Measurements from ENCODE around the gene CCDC77.
"Not testable (repeated sequence)": the region's sequence is repeated elsewhere in the genome, so short reads cannot be mapped to it uniquely, and the experiment has no call there.

CCDC77 gene

GRCh38 chr12:401235-402028, at the start of gene CCDC77:
CCDC77 (plus strand) TSS chr12:401644; CDS start chr12:409384, 7,740 bp downstream.
- peak; percentile 89 for DNase-seq (ENCODE audit: low read depth, low spot score)

- no peak for DNase-seq (ENCODE audit: low read depth, low spot score)
Observed at GRCh38 chr12:356276-356988, 45.0 kb upstream of the CCDC77 start.

- DNase-seq (ENCODE audit: low read depth, low spot score) = no peak
Observed at GRCh38 chr12:359091-359490, 42.4 kb upstream of the CCDC77 start.

GRCh38 chr12:366820-367219, 34.6 kb upstream of the CCDC77 start:
- no peak for DNase-seq (ENCODE audit: low read depth, low spot score)

- no peak for DNase-seq (ENCODE audit: low read depth, low spot score)
Observed at GRCh38 chr12:367972-368371, 33.5 kb upstream of the CCDC77 start.

- DNase-seq (ENCODE audit: low read depth, low spot score) = not testable (repeated sequence)
Observed at GRCh38 chr12:370739-371485, 30.5 kb upstream of the CCDC77 start.

GRCh38 chr12:386651-387050, 14.8 kb upstream of the CCDC77 start:
- no peak for DNase-seq (ENCODE audit: low read depth, low spot score)

GRCh38 chr12:388012-388411, 13.4 kb upstream of the CCDC77 start:
- DNase-seq (ENCODE audit: low read depth, low spot score) = no peak

GRCh38 chr12:388541-389141, 12.8 kb upstream of the CCDC77 start:
- DNase-seq (ENCODE audit: low read depth, low spot score) = peak; percentile 23

GRCh38 chr12:389142-390096, 12.0 kb upstream of the CCDC77 start, which contains the start of gene KDM5A:
KDM5A (minus strand) TSS chr12:389320; CDS start chr12:389091, 229 bp downstream.
- DNase-seq (ENCODE audit: low read depth, low spot score) = peak; percentile 85

- DNase-seq (ENCODE audit: low read depth, low spot score) = no peak
Observed at GRCh38 chr12:400828-401227, 616 bp upstream of the CCDC77 start.

- DNase-seq (ENCODE audit: low read depth, low spot score) = no peak
Observed at GRCh38 chr12:402029-402389, 565 bp downstream of the CCDC77 start.

GRCh38 chr12:414859-415258, 13.4 kb downstream of the CCDC77 start:
- no peak for DNase-seq (ENCODE audit: low read depth, low spot score)

- DNase-seq (ENCODE audit: low read depth, low spot score) = no peak
Observed at GRCh38 chr12:418432-418831, 17.0 kb downstream of the CCDC77 start.

GRCh38 chr12:422526-422925, 21.1 kb downstream of the CCDC77 start:
- no peak for DNase-seq (ENCODE audit: low read depth, low spot score)

GRCh38 chr12:435737-436136, 34.3 kb downstream of the CCDC77 start:
- DNase-seq (ENCODE audit: low read depth, low spot score) = not testable (repeated sequence)

GRCh38 chr12:442235-442884, 40.9 kb downstream of the CCDC77 start:
- DNase-seq (ENCODE audit: low read depth, low spot score) = no peak

GRCh38 chr12:447141-447540, 45.7 kb downstream of the CCDC77 start:
- no peak for DNase-seq (ENCODE audit: low read depth, low spot score)

GRCh38 chr12:449203-449602, 47.8 kb downstream of the CCDC77 start:
- no peak for DNase-seq (ENCODE audit: low read depth, low spot score)

- no peak for DNase-seq (ENCODE audit: low read depth, low spot score)
Observed at GRCh38 chr12:450438-450837, 49.0 kb downstream of the CCDC77 start.
